Ishikawa (cell line): ENCODE measurements around the gene SMDT1.
A peak's percentile ranks its signal among the peaks of the same experiment; 100 is the strongest.

Experiments
- CEBPB ChIP-seq: IDR thresholded peaks from 2 replicates; pipeline ENCODE4 v1.6.1; 2012
- CREB1 ChIP-seq: IDR thresholded peaks from 2 replicates; pipeline ENCODE4 v1.6.1; 2012; ENCODE audit warnings: low read depth
- EGR1 ChIP-seq: IDR thresholded peaks from 2 replicates; pipeline ENCODE4 v1.6.1; 2012
- EP300 ChIP-seq: IDR thresholded peaks from 2 replicates; pipeline ENCODE4 v1.6.1; 2012; ENCODE audit warnings: borderline replicate concordance
- FOXM1 ChIP-seq: IDR thresholded peaks from 2 replicates; pipeline ENCODE4 v1.6.1; 2012; ENCODE audit warnings: low read depth, borderline replicate concordance
- NFIC ChIP-seq: IDR thresholded peaks from 2 replicates; pipeline ENCODE4 v1.6.1; 2012
- RAD21 ChIP-seq: IDR thresholded peaks from 2 replicates; pipeline ENCODE4 v1.6.1; 2012; ENCODE audit warnings: low read depth
- TAF1 ChIP-seq: IDR thresholded peaks from 2 replicates; pipeline ENCODE4 v1.6.1; 2012; ENCODE audit warnings: low read depth, mild to moderate bottlenecking
- TCF12 ChIP-seq: IDR thresholded peaks from 2 replicates; pipeline ENCODE4 v1.6.1; 2012; ENCODE audit warnings: low read depth
- TEAD4 ChIP-seq: IDR thresholded peaks from 2 replicates; pipeline ENCODE4 v1.6.1; 2012
- YY1 ChIP-seq: IDR thresholded peaks from 2 replicates; pipeline ENCODE4 v1.6.1; 2012; ENCODE audit warnings: low read depth
- ZBTB7A ChIP-seq: IDR thresholded peaks from 2 replicates; pipeline ENCODE4 v1.6.1; 2012; ENCODE audit warnings: low read depth
- TF ChIP-seq, protein P1 (sequence below): IDR thresholded peaks from 2 replicates; pipeline ENCODE4 v1.6.1; 2012
- TF ChIP-seq, protein P2 (sequence below): IDR thresholded peaks from 2 replicates; pipeline ENCODE4 v1.6.1; 2012
- TF ChIP-seq, protein P3 (sequence below): IDR thresholded peaks from 2 replicates; pipeline ENCODE4 v1.6.1; 2012; ENCODE audit warnings: low read depth, mild to moderate bottlenecking

Gene SMDT1

DNA sequence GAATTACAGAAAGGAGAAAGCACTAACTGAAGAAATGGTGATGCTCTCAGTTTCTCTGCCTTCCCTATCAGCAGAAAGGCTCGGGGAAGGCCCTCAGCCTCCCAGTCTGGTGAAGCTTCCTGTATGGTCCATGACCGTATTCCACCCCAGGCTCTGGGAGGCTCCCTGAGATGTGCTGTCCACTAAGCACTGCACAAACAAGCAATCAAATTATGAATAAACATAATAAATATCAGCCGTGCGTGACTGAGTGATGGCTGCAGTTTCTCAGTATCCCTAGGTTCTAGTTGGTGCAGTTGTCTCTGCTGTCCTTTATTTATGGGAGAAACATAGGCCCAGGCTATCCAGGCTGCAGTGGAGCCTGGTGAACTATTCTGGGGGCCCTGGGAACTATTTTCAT lies 3.6 kb downstream of the SMDT1 start:
- TF ChIP-seq FOXM1 (no peak), TCF12 (no peak), TAF1 (no peak), EP300 (no peak), TEAD4 (no peak), ZBTB7A (no peak), NFIC (no peak), EGR1 (no peak), RAD21 (no peak), CREB1 (no peak), CEBPB (no peak), YY1 (no peak)
- TF ChIP-seq, protein P1, sequence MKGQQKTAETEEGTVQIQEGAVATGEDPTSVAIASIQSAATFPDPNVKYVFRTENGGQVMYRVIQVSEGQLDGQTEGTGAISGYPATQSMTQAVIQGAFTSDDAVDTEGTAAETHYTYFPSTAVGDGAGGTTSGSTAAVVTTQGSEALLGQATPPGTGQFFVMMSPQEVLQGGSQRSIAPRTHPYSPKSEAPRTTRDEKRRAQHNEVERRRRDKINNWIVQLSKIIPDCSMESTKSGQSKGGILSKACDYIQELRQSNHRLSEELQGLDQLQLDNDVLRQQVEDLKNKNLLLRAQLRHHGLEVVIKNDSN: no peak
- TF ChIP-seq, protein P2, sequence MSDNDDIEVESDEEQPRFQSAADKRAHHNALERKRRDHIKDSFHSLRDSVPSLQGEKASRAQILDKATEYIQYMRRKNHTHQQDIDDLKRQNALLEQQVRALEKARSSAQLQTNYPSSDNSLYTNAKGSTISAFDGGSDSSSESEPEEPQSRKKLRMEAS: no peak
- TF ChIP-seq, protein P3, sequence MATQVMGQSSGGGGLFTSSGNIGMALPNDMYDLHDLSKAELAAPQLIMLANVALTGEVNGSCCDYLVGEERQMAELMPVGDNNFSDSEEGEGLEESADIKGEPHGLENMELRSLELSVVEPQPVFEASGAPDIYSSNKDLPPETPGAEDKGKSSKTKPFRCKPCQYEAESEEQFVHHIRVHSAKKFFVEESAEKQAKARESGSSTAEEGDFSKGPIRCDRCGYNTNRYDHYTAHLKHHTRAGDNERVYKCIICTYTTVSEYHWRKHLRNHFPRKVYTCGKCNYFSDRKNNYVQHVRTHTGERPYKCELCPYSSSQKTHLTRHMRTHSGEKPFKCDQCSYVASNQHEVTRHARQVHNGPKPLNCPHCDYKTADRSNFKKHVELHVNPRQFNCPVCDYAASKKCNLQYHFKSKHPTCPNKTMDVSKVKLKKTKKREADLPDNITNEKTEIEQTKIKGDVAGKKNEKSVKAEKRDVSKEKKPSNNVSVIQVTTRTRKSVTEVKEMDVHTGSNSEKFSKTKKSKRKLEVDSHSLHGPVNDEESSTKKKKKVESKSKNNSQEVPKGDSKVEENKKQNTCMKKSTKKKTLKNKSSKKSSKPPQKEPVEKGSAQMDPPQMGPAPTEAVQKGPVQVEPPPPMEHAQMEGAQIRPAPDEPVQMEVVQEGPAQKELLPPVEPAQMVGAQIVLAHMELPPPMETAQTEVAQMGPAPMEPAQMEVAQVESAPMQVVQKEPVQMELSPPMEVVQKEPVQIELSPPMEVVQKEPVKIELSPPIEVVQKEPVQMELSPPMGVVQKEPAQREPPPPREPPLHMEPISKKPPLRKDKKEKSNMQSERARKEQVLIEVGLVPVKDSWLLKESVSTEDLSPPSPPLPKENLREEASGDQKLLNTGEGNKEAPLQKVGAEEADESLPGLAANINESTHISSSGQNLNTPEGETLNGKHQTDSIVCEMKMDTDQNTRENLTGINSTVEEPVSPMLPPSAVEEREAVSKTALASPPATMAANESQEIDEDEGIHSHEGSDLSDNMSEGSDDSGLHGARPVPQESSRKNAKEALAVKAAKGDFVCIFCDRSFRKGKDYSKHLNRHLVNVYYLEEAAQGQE: no peak

DNA sequence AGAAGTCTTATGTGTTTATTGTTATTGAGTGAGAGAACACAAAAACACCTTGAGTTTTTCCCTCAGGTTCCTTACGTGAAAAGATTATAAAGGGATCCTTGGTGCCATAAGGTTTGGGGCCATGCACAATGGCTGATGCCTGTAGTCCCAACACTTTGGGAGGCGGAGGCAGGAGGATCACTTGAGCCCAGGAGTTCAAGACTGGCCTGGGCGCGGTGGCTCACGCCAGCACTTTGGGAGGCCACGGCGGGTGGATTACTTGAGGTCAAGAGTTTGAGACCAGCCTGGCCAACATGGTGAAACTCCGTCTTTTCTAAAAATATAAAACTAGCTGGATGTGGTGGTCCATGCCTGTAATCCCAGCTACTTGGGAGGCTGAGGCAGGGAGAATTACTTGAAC lies 5.4 kb downstream of the SMDT1 start:
- TF ChIP-seq, protein P1: no peak
- TF ChIP-seq CEBPB: no peak
- TF ChIP-seq EGR1: no peak
- TF ChIP-seq TEAD4: no peak
- no peak for TF ChIP-seq TCF12
- TF ChIP-seq CREB1: no peak
- TF ChIP-seq RAD21: no peak
- TF ChIP-seq FOXM1: no peak
- TF ChIP-seq, protein P2: no peak
- TF ChIP-seq TAF1: no peak
- TF ChIP-seq YY1: no peak
- TF ChIP-seq NFIC: no peak
- no peak for TF ChIP-seq ZBTB7A
- no peak for TF ChIP-seq EP300
- TF ChIP-seq, protein P3: no peak

DNA sequence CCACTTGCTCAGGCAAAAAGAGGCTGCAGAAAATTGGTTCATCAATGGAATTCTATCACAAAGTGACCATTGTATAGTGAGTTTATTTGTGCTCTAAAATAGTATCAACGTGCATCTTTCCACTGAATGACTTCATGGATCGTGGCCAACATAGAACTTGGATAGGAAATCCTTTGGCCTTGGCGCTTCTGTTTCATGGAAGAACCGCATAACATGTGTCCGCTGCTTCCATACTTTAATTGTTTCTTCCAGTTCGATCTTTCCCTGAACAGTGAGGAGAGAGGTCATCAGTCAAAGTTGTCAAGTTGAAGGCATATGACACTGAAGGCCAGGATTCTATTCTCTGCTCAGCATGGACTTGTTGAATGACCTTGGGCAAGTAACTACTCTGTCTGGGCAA lies 6.6 kb downstream of the SMDT1 start:
- TF ChIP-seq RAD21 (no peak), NFIC (no peak), ZBTB7A (no peak), TAF1 (no peak), CEBPB (no peak)

DNA sequence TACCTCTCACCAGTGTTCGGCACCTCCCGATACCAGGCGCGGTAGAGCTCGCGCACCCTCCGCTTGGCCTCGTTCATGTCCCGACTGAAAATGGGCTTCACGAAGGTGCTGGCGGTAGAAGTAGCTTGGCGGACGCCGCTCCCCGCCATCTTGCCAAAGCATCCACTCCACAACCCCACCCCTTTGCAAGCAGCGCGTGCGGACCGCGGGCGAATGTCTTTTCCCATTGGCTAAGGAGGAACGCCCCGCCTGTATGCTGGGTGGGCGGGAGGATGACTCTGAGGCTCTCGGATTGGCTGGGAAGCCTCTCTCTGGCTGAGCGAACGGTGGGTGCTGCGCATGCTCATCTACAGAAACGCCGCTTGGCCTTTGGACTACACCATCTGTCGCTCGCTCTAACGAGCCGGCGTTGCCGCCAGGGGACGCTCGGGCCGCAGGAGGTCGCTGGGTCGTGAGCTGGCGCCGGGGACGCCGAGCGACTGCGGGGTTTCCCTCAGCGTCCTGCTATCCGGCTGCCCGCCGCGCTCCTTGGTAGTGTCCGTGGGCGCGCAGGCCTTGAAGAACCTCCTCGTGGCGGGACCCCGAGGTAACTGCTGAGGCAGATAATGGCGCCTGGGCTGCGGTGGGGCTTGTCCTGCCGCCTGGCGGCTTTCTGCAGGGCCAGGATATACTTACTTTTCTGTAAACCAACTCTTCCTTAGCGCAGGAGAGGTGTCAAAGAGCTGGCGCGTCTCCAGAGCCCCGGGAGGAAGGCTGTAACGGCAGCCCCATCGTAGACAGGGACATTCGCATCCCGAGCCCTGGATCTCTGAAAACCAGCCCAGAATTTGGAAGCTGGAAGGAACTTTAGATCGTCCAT lies 11.3 kb downstream of the SMDT1 start, which contains the start of gene NDUFA6:
NDUFA6 (minus strand) TSS at position 177 of the 859 bp plus-strand sequence; CDS start at position 149, 28 bp downstream.
- no peak for TF ChIP-seq FOXM1
- peak; percentile 97 for TF ChIP-seq TAF1
- TF ChIP-seq CEBPB: no peak
- TF ChIP-seq EGR1: no peak
- no peak for TF ChIP-seq EP300
- TF ChIP-seq, protein P3: no peak
- TF ChIP-seq TEAD4: 0 out of 2 replicates have a peak, but pooled peaks have one; percentile 30
- TF ChIP-seq, protein P1: peak; percentile 19; the same call in 1 of the 2 replicates
- TF ChIP-seq, protein P2: peak; percentile 81
- no peak for TF ChIP-seq ZBTB7A
- peak; percentile 95 for TF ChIP-seq YY1
- TF ChIP-seq RAD21: peak; percentile 87
- 0 out of 2 replicates have a peak, but pooled peaks have one; percentile 21 for TF ChIP-seq TCF12
- peak; percentile 37 for TF ChIP-seq NFIC
- TF ChIP-seq CREB1: no peak
